H9 (cell line): ENCODE results near the gene HOXC12. TPM values are rescaled to one million over a fixed set of nuclear protein-coding genes. Genes with fewer than 3 reads are reported as not detected.

Experiments
- DNase-seq: peaks from one replicate; pipeline ENCODE4 v3.0.0-alpha.2; 2017
- H2AFZ ChIP-seq: one replicate; pipeline ENCODE4 v1.6.1; 2013; ENCODE audit warnings: mild to moderate bottlenecking, low read length, control low read depth, moderate library complexity
- H2AK5ac ChIP-seq: 2 replicates; pipeline ENCODE4 v1.6.1; 2013; ENCODE audit warnings: low read length, control low read depth, mixed read lengths; ENCODE audit not compliant: insufficient read length
- H2BK120ac ChIP-seq: one replicate; pipeline ENCODE4 v1.6.1; 2013; ENCODE audit warnings: low read depth, mild to moderate bottlenecking, low read length, control low read depth, inconsistent platforms; ENCODE audit not compliant: poor library complexity, severe bottlenecking
- H2BK12ac ChIP-seq: 2 replicates; pipeline ENCODE4 v1.6.1; 2013; ENCODE audit warnings: low read length, control low read depth, mixed read lengths, low read depth; ENCODE audit not compliant: insufficient read length
- H2BK15ac ChIP-seq: 2 replicates; pipeline ENCODE4 v1.6.1; 2013; ENCODE audit warnings: low read depth, low read length, control low read depth
- H2BK20ac ChIP-seq: one replicate; pipeline ENCODE4 v1.6.1; 2013; ENCODE audit warnings: low read depth, mild to moderate bottlenecking, low read length, control low read depth, inconsistent platforms; ENCODE audit not compliant: poor library complexity, severe bottlenecking
- H2BK5ac ChIP-seq: 2 replicates; pipeline ENCODE4 v1.6.1; 2013; ENCODE audit warnings: low read length, control low read depth, mixed read lengths; ENCODE audit not compliant: insufficient read length
- H3K14ac ChIP-seq: 2 replicates; pipeline ENCODE4 v1.6.1; 2013; ENCODE audit warnings: low read length, control low read depth; ENCODE audit not compliant: insufficient read depth
- H3K18ac ChIP-seq: 2 replicates; pipeline ENCODE4 v1.6.1; 2013; ENCODE audit warnings: low read depth, mild to moderate bottlenecking, mixed read lengths, low read length, control low read depth; ENCODE audit not compliant: insufficient read length
- H3K23ac ChIP-seq: 2 replicates; pipeline ENCODE4 v1.6.1; 2013; ENCODE audit warnings: low read length, control low read depth, mixed read lengths, low read depth; ENCODE audit not compliant: insufficient read length
- H3K23me2 ChIP-seq: 2 replicates; pipeline ENCODE4 v1.6.1; 2013; ENCODE audit warnings: low read depth, mild to moderate bottlenecking, mixed read lengths, low read length, control low read depth; ENCODE audit not compliant: insufficient read length, poor library complexity, severe bottlenecking
- H3K27ac ChIP-seq: 2 replicates; pipeline ENCODE4 v1.5.1; 2013; ENCODE audit warnings: low read length, control low read depth, mixed read lengths, low read depth; ENCODE audit not compliant: insufficient read length
- H3K27me3 ChIP-seq: 2 replicates; pipeline ENCODE4 v1.6.1; 2013; ENCODE audit warnings: low read length, control low read depth, inconsistent platforms; ENCODE audit not compliant: insufficient read depth
- H3K4ac ChIP-seq: 2 replicates; pipeline ENCODE4 v1.6.1; 2013; ENCODE audit warnings: low read depth, mild to moderate bottlenecking, control low read depth, inconsistent platforms, low read length, moderate library complexity
- H3K4me1 ChIP-seq: 2 replicates; pipeline ENCODE4 v1.6.1; 2013; ENCODE audit warnings: low read length, control low read depth, inconsistent platforms; ENCODE audit not compliant: insufficient read depth
- H3K4me2 ChIP-seq: 2 replicates; pipeline ENCODE4 v1.6.1; 2013; ENCODE audit warnings: low read length, control low read depth, mixed read lengths; ENCODE audit not compliant: insufficient read length, insufficient read depth
- H3K56ac ChIP-seq: 2 replicates; pipeline ENCODE4 v1.6.1; 2013; ENCODE audit warnings: low read depth, mild to moderate bottlenecking, mixed read lengths, low read length, control low read depth; ENCODE audit not compliant: insufficient read length
- H3K79me1 ChIP-seq: 2 replicates; pipeline ENCODE4 v1.6.1; 2013; ENCODE audit warnings: low read depth, mild to moderate bottlenecking, moderate library complexity, low read length, control low read depth, inconsistent platforms; ENCODE audit not compliant: insufficient read depth, poor library complexity, severe bottlenecking
- H3K79me2 ChIP-seq: 2 replicates; pipeline ENCODE4 v1.6.1; 2013; ENCODE audit warnings: low read length, control low read depth, inconsistent platforms; ENCODE audit not compliant: insufficient read depth
- H3K9ac ChIP-seq: 2 replicates; pipeline ENCODE4 v1.6.1; 2013; ENCODE audit warnings: low read length, control low read depth, mixed read lengths; ENCODE audit not compliant: insufficient read length; ENCODE audit errors: extremely low read depth
- H3K9me3 ChIP-seq: one replicate; pipeline ENCODE4 v1.6.1; 2013; ENCODE audit warnings: low read depth, low read length, inconsistent platforms; ENCODE audit not compliant: control insufficient read depth
- H3T11ph ChIP-seq: one replicate; pipeline ENCODE4 v1.6.1; 2013; ENCODE audit warnings: mild to moderate bottlenecking, low read length, control low read depth, inconsistent platforms
- H4K20me1 ChIP-seq: one replicate; pipeline ENCODE4 v1.6.1; 2013; ENCODE audit not compliant: control insufficient read depth, insufficient read length, insufficient read depth
- H4K5ac ChIP-seq: 2 replicates; pipeline ENCODE4 v1.6.1; 2013; ENCODE audit warnings: low read depth, mild to moderate bottlenecking, mixed read lengths, low read length, control low read depth; ENCODE audit not compliant: insufficient read length
- H4K8ac ChIP-seq: replicated peaks from 2 replicates; pipeline ENCODE4 v1.6.1; 2013; ENCODE audit warnings: low read length, control low read depth, mixed read lengths, low read depth; ENCODE audit not compliant: insufficient read length
- H4K91ac ChIP-seq: 2 replicates; pipeline ENCODE4 v1.6.1; 2013; ENCODE audit warnings: low read depth, mild to moderate bottlenecking, moderate library complexity, mixed read lengths, low read length, control low read depth; ENCODE audit not compliant: insufficient read length
- H3K27ac Mint-ChIP-seq, 3 experiments: 2 replicates in 2 of 3; 3 replicates in 1 of 3; pipeline ENCODE4 v1.8.0; 2020 to 2021; ENCODE audit warnings: mixed read lengths in 3 of 3, mild to moderate bottlenecking in 1 of 3, moderate library complexity in 1 of 3
- H3K27me3 Mint-ChIP-seq: 2 replicates; pipeline ENCODE4 v1.8.0; 2021; ENCODE audit warnings: low read depth, mild to moderate bottlenecking, moderate library complexity, mixed read lengths
- H3K36me3 Mint-ChIP-seq, 3 experiments: 2 replicates in 2 of 3; 3 replicates in 1 of 3; pipeline ENCODE4 v1.8.0; 2020 to 2021; ENCODE audit warnings: low read depth in 3 of 3, mixed read lengths in 3 of 3; ENCODE audit not compliant: insufficient read depth in 1 of 3
- H3K4me1 Mint-ChIP-seq, 2 experiments: 2 replicates each; pipeline ENCODE4 v1.8.0; 2020; ENCODE audit warnings: mixed read lengths in 2 of 2
- H3K4me3 Mint-ChIP-seq, 2 experiments: 2 replicates in 1 of 2; 3 replicates in 1 of 2; pipeline ENCODE4 v1.8.0; 2020 to 2021; ENCODE audit warnings: mild to moderate bottlenecking in 2 of 2, mixed read lengths in 2 of 2, moderate library complexity in 1 of 2
- H3K9me3 Mint-ChIP-seq, 2 experiments: 2 replicates in 1 of 2; 3 replicates in 1 of 2; pipeline ENCODE4 v1.8.0; 2020; ENCODE audit warnings: mild to moderate bottlenecking in 2 of 2, mixed read lengths in 2 of 2, moderate library complexity in 1 of 2
- WGBS: extraction: QIAGEN DNeasy Blood & Tissue Kit; methylation state at CpG from one replicate; pipeline ENCODE4 v1.1.7; 2013; ENCODE audit warnings: missing lambda C conversion rate, low lambda C conversion rate, mixed read lengths; ENCODE audit not compliant: insufficient read length; ENCODE audit errors: extremely low coverage; 5-methylcytosine and 5-hydroxymethylcytosine counted together
- total RNA-seq: library from RNA; stranded (reverse); gene quantifications from 2 replicates; pipeline ENCODE4 v1.2.1, GENCODE V29; 2021
- TF ChIP-seq, protein P1 (sequence below): fragments of 200-600 bp; sonication (generic); conservative IDR thresholded peaks from 3 replicates; pipeline ENCODE4 v1.8.0; 2021; ENCODE audit warnings: antibody characterized with exemption, mild to moderate bottlenecking

The HOXC12 gene
- total RNA-seq, 1 experiment from 2014 or later = not detected

DNA sequence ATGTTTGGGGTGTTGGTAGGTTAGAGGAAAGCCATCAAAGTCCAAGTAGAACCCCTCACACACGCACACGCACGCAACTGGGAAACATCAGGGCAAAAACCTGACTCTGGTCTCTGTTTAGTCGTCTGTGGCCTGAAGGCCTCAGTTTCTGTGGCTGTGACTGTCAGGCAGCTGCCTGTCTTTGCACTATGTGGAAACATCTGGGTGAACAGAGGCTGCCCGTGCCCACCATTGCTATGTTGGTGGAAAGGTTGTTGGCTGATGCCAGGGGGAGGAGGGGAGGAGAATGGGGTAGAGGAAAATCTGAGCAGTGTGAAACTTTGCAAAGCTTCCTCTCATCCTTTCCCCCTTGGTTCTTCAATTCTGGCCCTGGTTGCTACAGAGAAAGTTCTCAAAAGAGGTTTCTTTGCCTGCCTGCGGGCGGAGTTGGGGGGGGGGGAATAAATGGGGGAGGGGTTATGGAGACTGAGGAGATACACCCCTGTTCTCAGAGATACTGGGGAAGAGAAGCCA, 37.7 kb downstream of the HOXC12 start:
- no peak overlapping the region for H3K56ac ChIP-seq

More for the DNA sequence above, 37.7 kb downstream of the HOXC12 start:
- Histone ChIP-seq H2BK120ac (no peak overlapping the region), H3K4ac (no peak overlapping the region), H3T11ph (no peak overlapping the region), H4K91ac (no peak overlapping the region), H2BK20ac (no peak overlapping the region), H2BK5ac (no peak overlapping the region), H4K5ac (no peak overlapping the region), H4K20me1 (no peaks in the 10 kb centered on the region), H3K79me1 (no peaks in the 10 kb centered on the region), H3K4me2 (no peak overlapping the region), H3K9ac (no peak overlapping the region), H4K8ac (no peak overlapping the region), H3K18ac (no peak overlapping the region), H3K23ac (no peak overlapping the region), H2AFZ (no peak overlapping the region), H3K79me2 (no peaks in the 10 kb centered on the region), H3K9me3 (no peaks in the 10 kb centered on the region), H3K14ac (no peak overlapping the region), H3K23me2 (no peaks in the 10 kb centered on the region), H3K4me1 (no peaks in the 10 kb centered on the region), H3K27me3 (peaks cover 99% of the 10 kb centered on the region), H3K27ac (no peak overlapping the region), H2BK12ac (no peak overlapping the region), H2BK15ac (no peak overlapping the region), H2AK5ac (no peak overlapping the region)
- DNase-seq = no peak
- H3K27me3 Mint-ChIP-seq = peaks cover 100% of the 10 kb centered on the region
- no CpG with 5 or more reads among the region's 7 CpGs for WGBS
- no peak overlapping the region for H3K27ac Mint-ChIP-seq
- no peaks in the 10 kb centered on the region for H3K36me3 Mint-ChIP-seq
- H3K4me1 Mint-ChIP-seq = peaks cover 7 to 26% of the 10 kb centered on the region in 2 experiments
- TF ChIP-seq, protein P1, sequence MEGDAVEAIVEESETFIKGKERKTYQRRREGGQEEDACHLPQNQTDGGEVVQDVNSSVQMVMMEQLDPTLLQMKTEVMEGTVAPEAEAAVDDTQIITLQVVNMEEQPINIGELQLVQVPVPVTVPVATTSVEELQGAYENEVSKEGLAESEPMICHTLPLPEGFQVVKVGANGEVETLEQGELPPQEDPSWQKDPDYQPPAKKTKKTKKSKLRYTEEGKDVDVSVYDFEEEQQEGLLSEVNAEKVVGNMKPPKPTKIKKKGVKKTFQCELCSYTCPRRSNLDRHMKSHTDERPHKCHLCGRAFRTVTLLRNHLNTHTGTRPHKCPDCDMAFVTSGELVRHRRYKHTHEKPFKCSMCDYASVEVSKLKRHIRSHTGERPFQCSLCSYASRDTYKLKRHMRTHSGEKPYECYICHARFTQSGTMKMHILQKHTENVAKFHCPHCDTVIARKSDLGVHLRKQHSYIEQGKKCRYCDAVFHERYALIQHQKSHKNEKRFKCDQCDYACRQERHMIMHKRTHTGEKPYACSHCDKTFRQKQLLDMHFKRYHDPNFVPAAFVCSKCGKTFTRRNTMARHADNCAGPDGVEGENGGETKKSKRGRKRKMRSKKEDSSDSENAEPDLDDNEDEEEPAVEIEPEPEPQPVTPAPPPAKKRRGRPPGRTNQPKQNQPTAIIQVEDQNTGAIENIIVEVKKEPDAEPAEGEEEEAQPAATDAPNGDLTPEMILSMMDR = no peak
- H3K9me3 Mint-ChIP-seq = no peaks in the 10 kb centered on the region; a peak in 1 of 5 replicates
- peak overlapping the region in 1 of 2 experiments; percentile 42; a peak in 1 of 5 replicates for H3K4me3 Mint-ChIP-seq
